HG02798 (cell line): ENCODE data around the gene RASD1.

Source experiments
- ATAC-seq: cut with Tn5 transposase; IDR thresholded peaks from one replicate; pipeline ENCODE4 v1.9.1; 2021; ENCODE audit warnings: mild to moderate bottlenecking; ENCODE audit not compliant: unreplicated experiment, poor library complexity

The RASD1 gene

GRCh38 chr17:17448723-17449122 lies 47.5 kb downstream of the RASD1 start:
- ATAC-seq: no peak

- ATAC-seq: no peak
Observed at GRCh38 chr17:17448076-17448475, 48.1 kb downstream of the RASD1 start.

- ATAC-seq: no peak
Observed at GRCh38 chr17:17447264-17447663, 48.9 kb downstream of the RASD1 start.

GRCh38 chr17:17446666-17447155 lies 49.5 kb downstream of the RASD1 start:
- ATAC-seq: no peak

GRCh38 chr17:17445925-17446665 lies 50.1 kb downstream of the RASD1 start:
- no peak for ATAC-seq

GRCh38 chr17:17445296-17445924 lies 50.8 kb downstream of the RASD1 start:
- ATAC-seq: no peak
